Hepatocyte (in vitro differentiated cells): ENCODE results near the gene SYNGR3. TPM values are rescaled to one million over a fixed set of nuclear protein-coding genes. Genes with fewer than 3 reads are reported as not detected.

Experiments used
- DNase-seq: peaks from one replicate; pipeline ENCODE4 v3.0.0-alpha.2; 2016; ENCODE audit warnings: low spot score
- H2AFZ ChIP-seq: fragments of 200-600 bp; sonication (generic); 2 replicates; pipeline ENCODE4 v1.6.0; 2016; ENCODE audit warnings: antibody characterized with exemption, mild to moderate bottlenecking
- H3K27ac ChIP-seq: fragments of 200-600 bp; sonication (generic); 2 replicates; pipeline ENCODE4 v1.5.1; 2016; ENCODE audit warnings: mild to moderate bottlenecking
- H3K27me3 ChIP-seq: fragments of 200-600 bp; sonication (generic); 2 replicates; pipeline ENCODE4 v1.6.1; 2016
- H3K36me3 ChIP-seq: fragments of 200-600 bp; sonication (generic); replicated peaks from 2 replicates; pipeline ENCODE4 v1.5.1; 2016; ENCODE audit warnings: low read depth; ENCODE audit not compliant: insufficient read depth
- H3K4me1 ChIP-seq: fragments of 200-600 bp; sonication (generic); 2 replicates; pipeline ENCODE4 v1.5.1; 2016; ENCODE audit warnings: mild to moderate bottlenecking, moderate library complexity; ENCODE audit not compliant: insufficient read depth
- H3K4me2 ChIP-seq: fragments of 200-600 bp; sonication (generic); 2 replicates; pipeline ENCODE4 v1.6.0; 2016
- H3K4me3 ChIP-seq: fragments of 200-600 bp; sonication (generic); 2 replicates; pipeline ENCODE4 v1.5.1; 2016; ENCODE audit warnings: mild to moderate bottlenecking
- H3K79me2 ChIP-seq: fragments of 200-600 bp; sonication (generic); 2 replicates; pipeline ENCODE4 v1.6.0; 2017; ENCODE audit warnings: mild to moderate bottlenecking
- H3K9me2 ChIP-seq: fragments of 200-600 bp; sonication (generic); replicated peaks from 2 replicates; pipeline ENCODE4 v1.6.0; 2017; ENCODE audit warnings: mild to moderate bottlenecking; ENCODE audit not compliant: insufficient read depth
- H3K9me3 ChIP-seq: fragments of 200-600 bp; sonication (generic); 2 replicates; pipeline ENCODE4 v1.5.1; 2016; ENCODE audit warnings: low read depth, mild to moderate bottlenecking
- H4K20me1 ChIP-seq: fragments of 200-600 bp; sonication (generic); 2 replicates; pipeline ENCODE4 v1.6.0; 2016; ENCODE audit warnings: mild to moderate bottlenecking; ENCODE audit not compliant: insufficient read depth, poor library complexity, severe bottlenecking
- EZH2 ChIP-seq: fragments of 200-600 bp; sonication (generic); IDR thresholded peaks from 2 replicates; pipeline ENCODE4 v1.6.1; 2016; ENCODE audit warnings: antibody characterized with exemption, mild to moderate bottlenecking, borderline replicate concordance
- EZH2phosphoT487 ChIP-seq: fragments of 200-600 bp; sonication (generic); IDR thresholded peaks from one replicate; pipeline ENCODE4 v1.6.1; 2018; ENCODE audit warnings: antibody characterized with exemption, mild to moderate bottlenecking, low read depth, moderate library complexity; ENCODE audit not compliant: unreplicated experiment, severe bottlenecking
- WGBS: methylation state at CpG from one replicate; pipeline ENCODE4 v1.1.6; 2016; ENCODE audit warnings: low lambda C conversion rate; ENCODE audit errors: missing lambda C conversion rate; 5-methylcytosine and 5-hydroxymethylcytosine counted together
- polyA plus RNA-seq: library from polyadenylated mRNA; unstranded; fragments of >200 nt; fragmentation: Nextera tagmentation; extraction: Ambion mirVana; gene quantifications from 2 replicates; pipeline ENCODE4 v1.2.1, GENCODE V29; 2016
- total RNA-seq: library from RNA; depleted of rRNA; stranded (reverse); fragments of >200 nt; gene quantifications from 2 replicates; pipeline ENCODE4 v1.2.3, GENCODE V29; 2014
- TF ChIP-seq, protein P1 (sequence below): fragments of 200-600 bp; sonication (generic); IDR thresholded peaks from 2 replicates; pipeline ENCODE4 v1.5.1; 2016; ENCODE audit warnings: antibody characterized with exemption, mild to moderate bottlenecking; ENCODE audit not compliant: poor library complexity

Gene SYNGR3
- total and polyA plus RNA-seq, 2 experiments from 2014 or later = 2.2 to 2.5 TPM

DNA sequence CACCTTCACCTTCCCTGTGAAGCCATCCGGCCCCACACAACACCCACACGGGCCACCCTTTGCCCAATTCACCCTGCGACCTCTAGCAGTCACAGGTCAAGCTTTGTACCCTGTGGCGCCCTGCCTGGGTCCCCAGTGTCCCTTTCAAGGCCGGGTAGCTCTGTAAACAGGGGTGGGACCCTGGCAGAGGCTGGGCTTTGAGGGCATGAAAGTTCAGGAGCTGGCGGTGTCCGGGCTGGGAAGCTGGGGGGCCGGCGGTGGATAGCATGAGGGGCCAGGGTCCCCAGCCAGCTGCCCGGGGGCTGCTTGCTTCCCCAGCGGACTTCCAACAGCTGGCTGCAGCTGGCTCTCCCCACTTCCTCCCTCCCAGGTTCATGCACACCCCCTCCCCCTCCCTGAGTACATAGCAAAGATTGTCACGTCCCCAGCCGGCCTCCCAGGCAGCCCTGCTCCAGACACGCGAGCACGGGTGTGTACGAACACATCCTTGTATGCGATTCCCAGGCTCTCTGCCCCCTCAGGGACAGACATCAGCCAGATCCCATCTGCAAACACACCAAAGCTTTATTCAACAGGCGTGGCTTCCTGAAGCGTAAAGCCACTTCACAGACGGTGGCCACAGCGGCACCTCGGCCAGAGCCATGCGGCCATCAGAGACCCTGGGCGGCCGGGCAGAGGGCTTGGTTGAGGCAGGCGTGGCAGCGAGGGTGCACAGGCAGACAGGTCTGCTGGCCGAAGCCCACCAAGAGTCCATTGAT lies 49.7 kb downstream of the SYNGR3 start:
- Histone ChIP-seq H3K36me3 (no peaks in the 10 kb centered on the region), H3K4me1 (peaks cover 67% of the 10 kb centered on the region), H3K4me2 (peak overlapping the region; percentile 58), H3K4me3 (no peak overlapping the region), H3K9me3 (no peaks in the 10 kb centered on the region), H3K9me2 (no peaks in the 10 kb centered on the region), H3K27ac (peak overlapping the region; percentile 94), H3K27me3 (no peaks in the 10 kb centered on the region), H2AFZ (no peak overlapping the region), H3K79me2 (peaks cover 5% of the 10 kb centered on the region), H4K20me1 (no peaks in the 10 kb centered on the region)
- TF ChIP-seq EZH2phosphoT487 = no peak
- no peak for TF ChIP-seq EZH2
- TF ChIP-seq, protein P1, sequence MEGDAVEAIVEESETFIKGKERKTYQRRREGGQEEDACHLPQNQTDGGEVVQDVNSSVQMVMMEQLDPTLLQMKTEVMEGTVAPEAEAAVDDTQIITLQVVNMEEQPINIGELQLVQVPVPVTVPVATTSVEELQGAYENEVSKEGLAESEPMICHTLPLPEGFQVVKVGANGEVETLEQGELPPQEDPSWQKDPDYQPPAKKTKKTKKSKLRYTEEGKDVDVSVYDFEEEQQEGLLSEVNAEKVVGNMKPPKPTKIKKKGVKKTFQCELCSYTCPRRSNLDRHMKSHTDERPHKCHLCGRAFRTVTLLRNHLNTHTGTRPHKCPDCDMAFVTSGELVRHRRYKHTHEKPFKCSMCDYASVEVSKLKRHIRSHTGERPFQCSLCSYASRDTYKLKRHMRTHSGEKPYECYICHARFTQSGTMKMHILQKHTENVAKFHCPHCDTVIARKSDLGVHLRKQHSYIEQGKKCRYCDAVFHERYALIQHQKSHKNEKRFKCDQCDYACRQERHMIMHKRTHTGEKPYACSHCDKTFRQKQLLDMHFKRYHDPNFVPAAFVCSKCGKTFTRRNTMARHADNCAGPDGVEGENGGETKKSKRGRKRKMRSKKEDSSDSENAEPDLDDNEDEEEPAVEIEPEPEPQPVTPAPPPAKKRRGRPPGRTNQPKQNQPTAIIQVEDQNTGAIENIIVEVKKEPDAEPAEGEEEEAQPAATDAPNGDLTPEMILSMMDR = no peak
- DNase-seq = peak; percentile 95
- 28% methylated on average over 28 of the region's 29 CpGs for WGBS

DNA sequence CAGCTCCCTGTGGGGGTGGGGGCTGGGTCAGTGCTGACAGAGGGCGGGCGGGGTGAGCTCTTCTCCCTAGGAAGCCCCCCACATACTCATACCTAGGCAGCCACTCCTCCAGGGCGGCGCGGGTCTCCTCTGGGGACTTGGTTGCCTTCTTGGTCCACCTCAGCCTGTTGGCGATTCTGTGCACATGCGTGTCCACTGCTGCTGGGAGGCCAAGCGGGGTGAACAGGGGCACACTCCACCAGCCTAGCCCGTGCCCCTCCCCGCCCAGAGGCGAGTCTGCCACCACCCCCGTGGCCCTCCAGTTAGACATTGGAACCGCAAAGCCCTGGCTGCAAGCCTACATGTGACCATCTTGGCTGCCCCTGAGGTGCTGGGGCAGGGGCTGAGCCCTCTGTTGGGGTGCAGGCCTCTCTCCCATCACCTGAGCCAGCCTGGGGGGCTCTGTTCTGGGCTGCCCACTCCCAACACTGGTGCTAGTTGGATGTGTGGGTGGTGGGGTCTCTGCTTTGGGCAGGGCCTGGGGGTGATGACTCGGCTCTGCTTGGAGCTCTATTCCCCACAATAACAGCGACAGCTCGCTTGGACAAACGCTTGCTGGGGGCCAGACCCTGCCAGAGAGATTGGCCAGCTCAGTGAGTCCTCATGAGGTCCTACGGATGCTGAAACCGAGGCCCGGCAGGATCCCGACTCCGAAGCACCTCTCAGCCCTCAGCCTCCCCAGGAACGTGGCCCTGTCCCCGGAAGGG lies 50.4 kb downstream of the SYNGR3 start:
- H3K27me3 ChIP-seq = no peaks in the 10 kb centered on the region
- no peak for DNase-seq
- no peak overlapping the region for H2AFZ ChIP-seq
- no peak overlapping the region for H3K4me3 ChIP-seq
- H3K9me3 ChIP-seq = no peaks in the 10 kb centered on the region
- no peaks in the 10 kb centered on the region for H3K9me2 ChIP-seq
- WGBS = 89% methylated on average over 16 of the region's 24 CpGs
- peak overlapping the region; percentile 45 for H3K4me2 ChIP-seq
- H3K79me2 ChIP-seq = peaks cover 5% of the 10 kb centered on the region
- no peaks in the 10 kb centered on the region for H4K20me1 ChIP-seq
- no peaks in the 10 kb centered on the region for H3K36me3 ChIP-seq
- H3K4me1 ChIP-seq = peaks cover 60% of the 10 kb centered on the region
- TF ChIP-seq, protein P1 = no peak
- TF ChIP-seq EZH2 (no peak), EZH2phosphoT487 (no peak)
- peak overlapping the region; percentile 91 for H3K27ac ChIP-seq

DNA sequence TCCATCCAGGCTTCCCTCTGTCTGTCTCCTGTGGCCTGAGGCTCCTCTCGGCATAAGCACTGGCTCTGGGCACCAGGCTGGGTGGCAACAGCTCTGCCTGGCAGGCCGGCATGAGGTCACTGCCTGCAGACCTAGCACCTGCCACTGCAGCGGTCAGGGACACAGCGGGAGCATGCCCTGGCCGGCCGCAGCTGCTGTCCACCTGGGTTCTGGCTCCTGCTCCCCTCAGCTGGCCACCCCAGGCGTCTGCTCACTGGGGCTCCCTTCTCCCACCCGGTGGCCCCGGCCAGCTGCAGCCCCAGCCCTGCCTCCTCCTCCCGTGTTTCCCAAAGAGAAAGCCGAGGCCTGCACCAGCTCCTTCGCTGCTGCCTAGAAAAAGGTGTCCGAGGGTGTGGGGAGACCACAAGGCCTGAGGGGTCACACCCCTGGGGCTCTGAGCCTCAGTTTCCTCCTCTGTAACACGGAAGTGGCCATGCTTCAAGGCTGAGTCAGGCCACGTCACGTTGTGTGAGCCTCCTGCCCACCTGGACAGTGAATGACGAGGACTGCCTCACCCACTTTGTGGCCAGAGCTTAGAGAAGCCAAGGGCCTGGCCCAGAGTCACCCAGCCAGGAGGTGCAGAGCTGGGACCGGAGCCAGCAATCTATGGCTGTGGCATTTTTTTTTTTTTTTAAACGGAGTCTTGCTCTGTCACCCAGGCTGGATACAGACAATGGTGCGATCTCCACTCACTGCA lies 51.2 kb downstream of the SYNGR3 start:
- TF ChIP-seq EZH2 (no peak), EZH2phosphoT487 (no peak)
- TF ChIP-seq, protein P1 = no peak
- Histone ChIP-seq H3K4me3 (no peak overlapping the region), H3K9me2 (no peaks in the 10 kb centered on the region), H3K4me2 (no peak overlapping the region), H3K36me3 (no peaks in the 10 kb centered on the region), H4K20me1 (no peaks in the 10 kb centered on the region), H2AFZ (no peak overlapping the region), H3K79me2 (peaks cover 7% of the 10 kb centered on the region), H3K9me3 (no peaks in the 10 kb centered on the region), H3K27ac (peak overlapping the region; percentile 91), H3K27me3 (no peaks in the 10 kb centered on the region), H3K4me1 (peaks cover 52% of the 10 kb centered on the region)
- DNase-seq = no peak
- 90% methylated on average over 19 of the region's 20 CpGs for WGBS
